ENCODE data around the gene BSG.

DNA sequence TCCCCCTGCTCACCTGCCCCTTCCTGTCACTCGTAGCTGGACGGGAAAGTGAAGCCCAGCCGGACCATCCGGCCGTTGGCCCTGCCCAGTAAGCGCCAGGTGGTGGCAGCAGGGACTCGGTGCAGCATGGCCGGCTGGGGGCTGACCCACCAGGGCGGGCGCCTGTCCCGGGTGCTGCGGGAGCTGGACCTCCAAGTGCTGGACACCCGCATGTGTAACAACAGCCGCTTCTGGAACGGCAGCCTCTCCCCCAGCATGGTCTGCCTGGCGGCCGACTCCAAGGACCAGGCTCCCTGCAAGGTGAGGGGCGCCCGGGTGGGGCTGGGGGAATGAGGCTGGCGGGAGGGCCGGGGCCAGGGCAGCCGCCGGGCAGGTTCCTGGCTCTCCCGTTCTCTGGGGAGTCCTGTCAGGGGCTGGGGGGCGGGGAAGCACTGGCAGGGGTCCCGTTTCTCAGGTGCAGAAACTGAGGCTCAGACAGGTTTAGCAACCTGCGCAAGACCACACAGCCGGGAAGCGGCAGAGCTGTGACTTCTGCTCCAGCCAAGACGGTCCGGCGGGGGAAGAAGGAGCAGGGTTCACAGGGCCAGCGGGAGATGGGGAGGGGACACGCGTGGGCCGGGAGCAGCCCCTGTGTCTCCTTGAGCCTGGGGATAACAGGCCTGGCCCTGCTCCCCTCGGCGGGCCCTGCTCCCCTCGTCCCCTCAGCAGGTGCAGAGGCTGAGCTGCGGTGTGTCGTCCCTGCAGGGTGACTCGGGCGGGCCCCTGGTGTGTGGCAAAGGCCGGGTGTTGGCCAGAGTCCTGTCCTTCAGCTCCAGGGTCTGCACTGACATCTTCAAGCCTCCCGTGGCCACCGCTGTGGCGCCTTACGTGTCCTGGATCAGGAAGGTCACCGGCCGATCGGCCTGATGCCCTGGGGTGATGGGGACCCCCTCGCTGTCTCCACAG lies 23.2 kb upstream of the BSG start:
- TF ChIP-seq, protein P1, sequence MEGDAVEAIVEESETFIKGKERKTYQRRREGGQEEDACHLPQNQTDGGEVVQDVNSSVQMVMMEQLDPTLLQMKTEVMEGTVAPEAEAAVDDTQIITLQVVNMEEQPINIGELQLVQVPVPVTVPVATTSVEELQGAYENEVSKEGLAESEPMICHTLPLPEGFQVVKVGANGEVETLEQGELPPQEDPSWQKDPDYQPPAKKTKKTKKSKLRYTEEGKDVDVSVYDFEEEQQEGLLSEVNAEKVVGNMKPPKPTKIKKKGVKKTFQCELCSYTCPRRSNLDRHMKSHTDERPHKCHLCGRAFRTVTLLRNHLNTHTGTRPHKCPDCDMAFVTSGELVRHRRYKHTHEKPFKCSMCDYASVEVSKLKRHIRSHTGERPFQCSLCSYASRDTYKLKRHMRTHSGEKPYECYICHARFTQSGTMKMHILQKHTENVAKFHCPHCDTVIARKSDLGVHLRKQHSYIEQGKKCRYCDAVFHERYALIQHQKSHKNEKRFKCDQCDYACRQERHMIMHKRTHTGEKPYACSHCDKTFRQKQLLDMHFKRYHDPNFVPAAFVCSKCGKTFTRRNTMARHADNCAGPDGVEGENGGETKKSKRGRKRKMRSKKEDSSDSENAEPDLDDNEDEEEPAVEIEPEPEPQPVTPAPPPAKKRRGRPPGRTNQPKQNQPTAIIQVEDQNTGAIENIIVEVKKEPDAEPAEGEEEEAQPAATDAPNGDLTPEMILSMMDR (conservative IDR thresholded peaks at IDR 0.05; ENCODE audit: low read length), result no peak
- no peak for TF ChIP-seq EZH2phosphoT487 (IDR thresholded peaks at IDR 0.05; ENCODE audit: borderline replicate concordance)

All from Loucy (cell line).